GM12878 (cell line): Measurements from ENCODE around the gene SIN3B. TPM values are rescaled to one million over a fixed set of nuclear protein-coding genes. Genes with fewer than 3 reads are reported as not detected.

Experiments
- ATAC-seq: fragments of 200-7000 bp; cut with Tn5 transposase; 3 replicates; pipeline ENCODE4 v1.9.1; 2020; ENCODE audit warnings: mild to moderate bottlenecking, moderate library complexity
- BruUV-seq: library from RNA; stranded (reverse); fragments of 400-500 nt; replicated peaks from 2 replicates; lab custom pipeline; 2021; lab: Mats Ljungman, UMichigan
- CTCF ChIA-PET: fragments of 300-600 bp; sonication (Branson Sonifier 250); formaldehyde crosslinking; extraction: SDS; loops from one replicate; lab custom pipeline; 2021; ENCODE audit warnings: inconsistent platforms; lab: Yijun Ruan, JAX
- POLR2A ChIA-PET: fragments of 350-600 bp; formaldehyde crosslinking; extraction: SDS; loops from one replicate; lab custom pipeline; 2021; ENCODE audit warnings: inconsistent platforms; lab: Charles Lee
- RAD21 ChIA-PET: fragments of 300-600 bp; sonication (Branson Sonifier 250); formaldehyde crosslinking; loops from one replicate; lab custom pipeline; 2023; ENCODE audit warnings: antibody characterized with exemption; ENCODE audit not compliant: unreplicated experiment; lab: Charles Lee
- SMC1A ChIA-PET: fragments of 300-600 bp; sonication (Branson Sonifier 250); formaldehyde crosslinking; loops from one replicate; lab custom pipeline; 2023; ENCODE audit not compliant: unreplicated experiment, uncharacterized antibody; lab: Charles Lee
- DNase-seq: peaks from one replicate; pipeline ENCODE4 v3.0.0-alpha.2; 2011; ENCODE audit warnings: low read depth, low spot score
- FAIRE-seq: peaks from 3 replicates; lab custom pipeline; 2011; peaks lifted over from hg19 to GRCh38; lab: Jason Lieb, UNC
- H2AFZ ChIP-seq: 2 replicates; pipeline ENCODE4 v1.6.0; 2011; ENCODE audit warnings: low read depth, low read length, control low read depth; ENCODE audit not compliant: control insufficient read depth
- H3K27ac ChIP-seq: 2 replicates; pipeline ENCODE4 v1.5.1; 2011; ENCODE audit warnings: control low read depth; ENCODE audit not compliant: control insufficient read depth, insufficient read depth
- H3K27me3 ChIP-seq, 2 experiments: replicated peaks in 1 of 2; 2 replicates each; pipeline versions ENCODE4 v1.6.0 to v1.6.1; 2011; ENCODE audit warnings: low read length in 1 of 2; ENCODE audit not compliant: control insufficient read depth in 2 of 2, insufficient read depth in 2 of 2
- H3K36me3 ChIP-seq, 2 experiments: 2 replicates each; pipeline ENCODE4 v1.5.1; 2011; ENCODE audit warnings: low read length in 1 of 2; ENCODE audit not compliant: control insufficient read depth in 2 of 2, insufficient read depth in 2 of 2
- H3K4me1 ChIP-seq: 2 replicates; pipeline ENCODE4 v1.6.1; 2011; ENCODE audit warnings: mild to moderate bottlenecking, low read length, moderate library complexity, mixed read lengths; ENCODE audit not compliant: control insufficient read depth, insufficient read depth
- H3K4me2 ChIP-seq: 2 replicates; pipeline ENCODE4 v1.6.0; 2011; ENCODE audit warnings: control low read depth; ENCODE audit not compliant: control insufficient read depth, insufficient read depth
- H3K4me3 ChIP-seq: fragments of 200-600 bp; sonication (generic); 2 replicates; pipeline ENCODE4 v1.5.1; 2016
- H3K79me2 ChIP-seq: 2 replicates; pipeline ENCODE4 v1.6.0; 2011; ENCODE audit warnings: low read length; ENCODE audit not compliant: control insufficient read depth, insufficient read depth
- H3K9ac ChIP-seq: 2 replicates; pipeline ENCODE4 v1.8.0; 2011; ENCODE audit warnings: low read length, control low read depth, mixed read lengths; ENCODE audit not compliant: control insufficient read depth, insufficient read depth
- H3K9me3 ChIP-seq: replicated peaks from 3 replicates; pipeline ENCODE4 v1.5.1; 2011; ENCODE audit warnings: mild to moderate bottlenecking, low read length; ENCODE audit not compliant: control insufficient read depth, insufficient read depth
- H4K20me1 ChIP-seq: 2 replicates; pipeline ENCODE4 v1.6.0; 2011; ENCODE audit not compliant: control insufficient read depth, insufficient read depth
- ASH2L ChIP-seq: fragments of 300-600, 200-600 bp; sonication (generic); IDR thresholded peaks from 2 replicates; pipeline ENCODE4 v1.6.1; 2017; ENCODE audit warnings: low read depth, mild to moderate bottlenecking, borderline replicate concordance
- CHD1 ChIP-seq: IDR thresholded peaks from 2 replicates; pipeline ENCODE4 v1.6.1; 2012; ENCODE audit warnings: low read depth, low read length, improper control_type of control experiment
- CHD2 ChIP-seq: IDR thresholded peaks from 2 replicates; pipeline ENCODE4 v1.6.1; 2011; ENCODE audit warnings: low read depth, low read length, improper control_type of control experiment, borderline replicate concordance
- CUX1 ChIP-seq: IDR thresholded peaks from 2 replicates; pipeline ENCODE4 v1.6.1; 2012; ENCODE audit warnings: improper control_type of control experiment, low read depth, low read length; ENCODE audit not compliant: insufficient replicate concordance
- LARP7 ChIP-seq: fragments of 450-650 bp; IDR thresholded peaks from 2 replicates; pipeline ENCODE4 v1.6.1; 2017; ENCODE audit warnings: mild to moderate bottlenecking
- MYC ChIP-seq: IDR thresholded peaks from 2 replicates; pipeline ENCODE4 v1.6.1; 2011; ENCODE audit warnings: mild to moderate bottlenecking, low read length, moderate library complexity, inconsistent platforms; ENCODE audit not compliant: insufficient read depth, insufficient replicate concordance, insufficient read length, severe bottlenecking
- PAX8 ChIP-seq: fragments of 450-650 bp; IDR thresholded peaks from 2 replicates; pipeline ENCODE4 v1.6.1; 2017; ENCODE audit warnings: mild to moderate bottlenecking, moderate library complexity
- RUNX3 ChIP-seq: IDR thresholded peaks from 2 replicates; pipeline ENCODE4 v1.6.1; 2012; ENCODE audit warnings: low read length, inconsistent platforms
- SIX5 ChIP-seq: IDR thresholded peaks from 2 replicates; pipeline ENCODE4 v1.6.1; 2011; ENCODE audit warnings: mild to moderate bottlenecking, low read depth, low read length, moderate library complexity; ENCODE audit not compliant: severe bottlenecking
- YBX1 ChIP-seq: fragments of 450-650 bp; IDR thresholded peaks from 2 replicates; pipeline ENCODE4 v1.6.1; 2016; ENCODE audit warnings: antibody characterized with exemption
- ZNF207 ChIP-seq: fragments of 450-650 bp; IDR thresholded peaks from 2 replicates; pipeline ENCODE4 v1.6.1; 2014; ENCODE audit warnings: antibody characterized with exemption, mild to moderate bottlenecking, borderline replicate concordance
- WGBS: methylation state at CpG from one replicate; pipeline ENCODE4 v1.1.6; 2016; ENCODE audit warnings: low lambda C conversion rate; ENCODE audit not compliant: insufficient replicate concordance, insufficient coverage; ENCODE audit errors: missing lambda C conversion rate; 5-methylcytosine and 5-hydroxymethylcytosine counted together
- in situ Hi-C: fragments of 300-500 bp; cut with MboI; formaldehyde crosslinking; loops from 9 replicates; pipeline ENCODE4 v1.14.3; 2018; ENCODE audit warnings: mixed read lengths
- intact Hi-C: fragments of 100-400 bp; cut with micrococcal nuclease; formaldehyde crosslinking; loops from one replicate; pipeline ENCODE4 v1.14.2; 2022; ENCODE audit not compliant: unreplicated experiment
- polyA plus RNA-seq, 11 experiments: library from polyadenylated mRNA; depleted of rRNA in 4 of 11; unstranded in 6 of 11; stranded (reverse) in 5 of 11; fragments of >200 nt; fragmentation: Nextera tagmentation in 4 of 11; fragmentation: Illumina TruSeq in 1 of 11; extraction: Ambion mirVana in 4 of 11; extraction: Trizol in 1 of 11; gene quantifications; 1 replicate in 1 of 11; 2 replicates in 10 of 11; pipeline versions ENCODE4 v1.2.1 to v1.2.3, GENCODE V29; 2011 to 2016; ENCODE audit warnings: inconsistent platforms in 2 of 11, missing spikeins in 2 of 11, low read depth in 1 of 11
- total RNA-seq, 4 experiments: library from RNA; depleted of rRNA in 3 of 4; stranded (reverse); fragments of >200 nt in 3 of 4; fragmentation: Illumina TruSeq in 1 of 4; extraction: Trizol in 1 of 4; gene quantifications; 2 replicates each; pipeline versions ENCODE4 v1.2.1 to v1.2.3, GENCODE V29; 2013 to 2021

Gene SIN3B
- total and polyA plus RNA-seq, 10 of the 15 experiments (the other 5 are each of a cell fraction or from before 2014, with no cell fraction given) = 0.68 to 34.5 (median 15.8) TPM

- Histone ChIP-seq H3K4me1 (peaks cover 16% of the 10 kb centered on the region), H3K4me3 (no peak overlapping the region), H3K9me3 (no peaks in the 10 kb centered on the region), H2AFZ (no peak overlapping the region), H3K27ac (no peak overlapping the region), H3K9ac (no peak overlapping the region), H3K4me2 (no peak overlapping the region), H4K20me1 (no peaks in the 10 kb centered on the region), H3K36me3 (peaks cover under 1 to 2% of the 10 kb centered on the region in 2 experiments; a peak in 3 of 4 replicates), H3K27me3 (no peaks in the 10 kb centered on the region), H3K79me2 (no peaks in the 10 kb centered on the region)
- POLR2A ChIA-PET = no interaction called here
- no peak for FAIRE-seq
- intact Hi-C loops = no loop called here
- no peak for ATAC-seq
- 85% methylated on average over 7 of the region's 7 CpGs for WGBS
- no peak for DNase-seq
- RAD21 ChIA-PET = no interaction called here
- no peak for TF ChIP-seq SIX5
- no peak for TF ChIP-seq ASH2L
- TF ChIP-seq CHD2 = no peak
- no peak for TF ChIP-seq RUNX3
- no peak for TF ChIP-seq CUX1
- no peak for TF ChIP-seq ZNF207
- TF ChIP-seq MYC = no peak
- no peak for TF ChIP-seq LARP7
- no peak for TF ChIP-seq PAX8
- TF ChIP-seq CHD1 = no peak
- no peak for TF ChIP-seq YBX1
- BruUV-seq = no TSS peak
- in situ Hi-C loops = no loop called here
- SMC1A ChIA-PET = no interaction called here
- CTCF ChIA-PET = no interaction called here
Measured at GRCh38 chr19:16859626-16860025, 30.4 kb downstream of the SIN3B start.
